Measurements from ENCODE around the gene SIN3B. TPM values are rescaled to one million over a fixed set of nuclear protein-coding genes. Genes with fewer than 3 reads are reported as not detected.

SIN3B gene
- total RNA-seq, 4 donors from 2014 or later, result 75.2 to 152 (median 86.3) TPM

DNA sequence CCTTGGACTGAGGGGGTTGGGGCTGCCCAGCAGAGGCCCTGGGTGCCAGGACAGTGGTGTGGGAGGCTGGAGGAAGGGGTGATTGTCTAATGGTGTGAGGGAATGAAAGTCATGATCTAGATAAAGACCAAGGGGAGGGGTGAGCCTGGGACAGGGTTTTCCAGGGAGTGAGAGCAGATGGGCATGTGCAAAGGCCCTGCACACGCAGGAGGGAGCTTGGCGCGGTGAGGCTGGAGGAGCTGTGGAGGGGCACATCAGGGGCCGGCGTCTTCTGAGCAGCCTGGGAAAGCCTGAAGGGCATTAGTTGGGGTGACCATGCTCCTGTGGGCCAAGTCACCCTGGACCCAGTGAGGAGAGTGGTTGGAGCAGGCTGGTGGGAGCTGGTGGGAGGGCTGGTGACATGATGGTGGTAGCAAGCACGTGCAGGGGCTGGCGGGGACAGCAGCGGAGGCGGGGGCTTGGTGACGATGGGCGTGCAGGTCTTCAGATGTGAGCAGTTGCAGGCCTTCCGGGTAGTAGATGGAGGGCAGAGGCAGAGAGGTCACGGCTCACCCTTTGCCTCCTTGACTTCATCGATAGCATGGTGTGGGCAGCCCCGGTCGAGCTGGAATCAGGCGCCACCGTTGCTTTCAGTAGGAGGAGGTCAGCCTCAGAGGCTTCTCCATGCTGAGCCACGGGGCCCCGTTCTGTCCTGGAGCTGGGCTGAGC is 39.4 kb downstream of the SIN3B start:
- Histone ChIP-seq H3K27ac (no peak overlapping the region), H3K4me1 (peaks cover 0 to 4% (median 0%) of the 10 kb centered on the region in 4 donors), H3K27me3 (no peaks in the 10 kb centered on the region), H3K9me3 (no peaks in the 10 kb centered on the region), H3K4me3 (no peak overlapping the region), H3K36me3 (peaks cover 0 to 100% (median 42%) of the 10 kb centered on the region in 3 donors)
- no peak for DNase-seq (ENCODE audit: low spot score in 2 of 2)
- 90 to 94% methylated on average over 20 of the region's 20 CpGs for WGBS, 2 donors
- TF ChIP-seq, protein P1, sequence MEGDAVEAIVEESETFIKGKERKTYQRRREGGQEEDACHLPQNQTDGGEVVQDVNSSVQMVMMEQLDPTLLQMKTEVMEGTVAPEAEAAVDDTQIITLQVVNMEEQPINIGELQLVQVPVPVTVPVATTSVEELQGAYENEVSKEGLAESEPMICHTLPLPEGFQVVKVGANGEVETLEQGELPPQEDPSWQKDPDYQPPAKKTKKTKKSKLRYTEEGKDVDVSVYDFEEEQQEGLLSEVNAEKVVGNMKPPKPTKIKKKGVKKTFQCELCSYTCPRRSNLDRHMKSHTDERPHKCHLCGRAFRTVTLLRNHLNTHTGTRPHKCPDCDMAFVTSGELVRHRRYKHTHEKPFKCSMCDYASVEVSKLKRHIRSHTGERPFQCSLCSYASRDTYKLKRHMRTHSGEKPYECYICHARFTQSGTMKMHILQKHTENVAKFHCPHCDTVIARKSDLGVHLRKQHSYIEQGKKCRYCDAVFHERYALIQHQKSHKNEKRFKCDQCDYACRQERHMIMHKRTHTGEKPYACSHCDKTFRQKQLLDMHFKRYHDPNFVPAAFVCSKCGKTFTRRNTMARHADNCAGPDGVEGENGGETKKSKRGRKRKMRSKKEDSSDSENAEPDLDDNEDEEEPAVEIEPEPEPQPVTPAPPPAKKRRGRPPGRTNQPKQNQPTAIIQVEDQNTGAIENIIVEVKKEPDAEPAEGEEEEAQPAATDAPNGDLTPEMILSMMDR (IDR thresholded peaks at IDR 0.05), result no peak
- TF ChIP-seq EP300 (IDR thresholded peaks at IDR 0.05) (no peak), POLR2A (IDR thresholded peaks at IDR 0.05) (no peak)

DNA sequence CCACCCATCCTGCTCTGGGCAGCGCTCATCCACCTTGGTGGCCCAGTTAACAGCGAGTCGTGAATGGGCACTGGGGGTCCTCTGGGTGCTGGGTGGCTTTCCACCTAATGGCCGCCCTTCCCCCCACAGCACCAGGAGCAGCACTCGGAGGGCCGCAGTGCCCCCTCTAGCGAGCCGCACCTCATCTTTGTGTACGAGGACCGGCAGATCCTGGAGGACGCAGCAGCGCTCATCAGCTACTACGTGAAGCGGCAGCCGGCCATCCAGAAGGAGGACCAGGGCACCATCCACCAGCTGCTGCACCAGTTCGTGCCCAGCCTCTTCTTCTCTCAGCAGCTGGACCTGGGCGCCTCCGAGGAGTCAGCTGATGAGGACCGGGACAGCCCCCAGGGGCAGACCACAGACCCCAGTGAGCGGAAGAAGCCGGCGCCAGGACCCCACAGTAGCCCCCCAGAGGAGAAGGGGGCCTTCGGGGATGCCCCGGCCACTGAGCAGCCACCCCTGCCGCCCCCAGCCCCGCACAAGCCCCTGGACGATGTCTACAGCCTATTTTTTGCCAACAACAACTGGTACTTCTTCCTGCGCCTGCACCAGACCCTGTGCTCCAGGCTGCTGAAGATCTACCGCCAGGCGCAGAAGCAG is 40.3 kb downstream of the SIN3B start:
- WGBS, 2 donors, result 93 to 95% methylated on average over 24 to 25 of the region's 30 CpGs
- no peak overlapping the region for H3K4me3 ChIP-seq
- H3K27me3 ChIP-seq, result no peaks in the 10 kb centered on the region
- no peak overlapping the region for H3K27ac ChIP-seq
- H3K36me3 ChIP-seq, result peaks cover 0 to 97% (median 42%) of the 10 kb centered on the region in 3 donors
- H3K9me3 ChIP-seq, result no peaks in the 10 kb centered on the region
- peaks cover 0 to 6% (median 0%) of the 10 kb centered on the region in 4 donors for H3K4me1 ChIP-seq
- no peak for DNase-seq (ENCODE audit: low spot score in 2 of 2)
- TF ChIP-seq, protein P1 (IDR thresholded peaks at IDR 0.05), result no peak

DNA sequence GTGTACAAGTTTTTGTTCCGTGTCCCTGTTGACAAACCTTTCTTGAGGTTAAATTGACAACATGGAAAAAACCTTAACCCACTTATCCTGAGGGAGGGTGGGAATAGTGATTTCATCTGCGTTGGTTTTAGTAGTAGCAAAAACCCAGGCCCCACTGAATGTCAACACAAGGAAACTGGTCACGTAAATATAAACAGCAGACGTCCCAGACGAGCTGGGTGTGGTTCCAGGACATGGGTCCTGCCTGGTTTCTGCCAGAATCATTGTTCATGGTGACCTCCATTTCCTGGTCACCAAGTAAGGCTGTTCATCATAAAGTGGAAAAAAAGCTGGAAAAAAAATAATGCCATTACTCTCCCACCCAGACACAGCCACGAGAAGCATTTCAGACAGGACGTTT is 42.7 kb downstream of the SIN3B start:
- no peak overlapping the region for H3K4me3 ChIP-seq
- H3K36me3 ChIP-seq, result peaks cover 0 to 84% (median 40%) of the 10 kb centered on the region in 3 donors
- no peaks in the 10 kb centered on the region for H3K9me3 ChIP-seq
- peak overlapping the region in 2 of 4 donors; percentile 6 to 47 for H3K27ac ChIP-seq
- TF ChIP-seq EP300 (IDR thresholded peaks at IDR 0.05), result peak in 1 of 2 donors; percentile 16
- no peak for TF ChIP-seq POLR2A (IDR thresholded peaks at IDR 0.05)
- DNase-seq (ENCODE audit: low spot score in 2 of 2), result no peak
- H3K27me3 ChIP-seq, result no peaks in the 10 kb centered on the region
- peaks cover 0 to 11% (median 0%) of the 10 kb centered on the region in 4 donors for H3K4me1 ChIP-seq
- 58 to 63% methylated on average over 7 of the region's 7 CpGs for WGBS, 2 donors

DNA sequence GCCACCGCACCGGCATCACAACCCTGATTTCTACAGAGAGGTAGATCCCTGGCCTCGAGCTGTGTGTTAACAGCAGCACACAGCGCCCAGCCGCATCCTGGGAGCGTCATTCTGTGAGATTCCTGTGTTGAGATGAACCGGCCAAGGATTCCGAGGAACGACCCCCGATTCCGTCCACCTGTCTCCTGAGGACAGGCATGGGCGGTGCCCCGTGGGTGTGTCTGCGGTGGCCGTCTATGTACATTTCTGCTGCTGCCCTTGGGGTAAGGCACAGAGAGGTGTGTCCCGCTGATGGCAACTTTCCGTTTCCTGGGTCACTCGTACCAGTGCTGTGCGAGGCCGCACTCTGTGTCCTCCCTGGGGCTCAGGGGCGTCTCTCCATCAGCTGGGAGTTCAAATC is 43.5 kb downstream of the SIN3B start:
- WGBS, 2 donors, result 94% methylated on average over 21 of the region's 21 CpGs
- H3K27ac ChIP-seq, result no peak overlapping the region
- DNase-seq (ENCODE audit: low spot score in 2 of 2), result no peak

DNA sequence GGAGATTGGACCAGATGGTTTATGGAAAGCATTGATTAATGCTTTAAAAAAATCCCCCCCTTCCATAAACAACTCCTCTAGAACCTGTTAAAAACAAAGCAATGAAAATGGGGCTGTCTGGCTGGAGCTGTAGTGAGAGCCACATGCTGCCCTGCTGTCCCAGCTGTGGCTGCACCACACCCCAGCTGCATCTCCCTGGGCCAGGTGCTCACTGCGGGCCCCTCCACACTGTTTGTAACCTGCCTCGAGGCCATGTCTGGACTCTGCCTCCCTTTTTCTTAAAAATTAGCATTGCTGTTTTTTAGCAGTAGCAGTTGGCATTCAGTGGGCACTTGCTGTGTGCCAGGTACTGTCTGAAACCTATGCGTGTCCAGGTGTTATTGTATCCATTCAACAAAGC is 44.4 kb downstream of the SIN3B start:
- TF ChIP-seq, protein P1 (IDR thresholded peaks at IDR 0.05), result no peak
- no peak for TF ChIP-seq POLR2A (IDR thresholded peaks at IDR 0.05)
- Histone ChIP-seq H3K27ac (no peak overlapping the region), H3K4me3 (no peak overlapping the region), H3K9me3 (no peaks in the 10 kb centered on the region), H3K27me3 (no peaks in the 10 kb centered on the region), H3K4me1 (peaks cover 0 to 18% (median 0%) of the 10 kb centered on the region in 4 donors), H3K36me3 (peaks cover 0 to 84% (median 32%) of the 10 kb centered on the region in 3 donors)
- DNase-seq (ENCODE audit: low spot score in 2 of 2), result no peak
- 91 to 98% methylated on average over 3 of the region's 3 CpGs for WGBS, 2 donors

More for the DNA sequence above, 43.5 kb downstream of the SIN3B start:
- peaks cover 0 to 18% (median 0%) of the 10 kb centered on the region in 4 donors for H3K4me1 ChIP-seq
- H3K27me3 ChIP-seq, result no peaks in the 10 kb centered on the region
- H3K36me3 ChIP-seq, result peaks cover 0 to 84% (median 33%) of the 10 kb centered on the region in 3 donors
- no peak overlapping the region for H3K4me3 ChIP-seq
- no peaks in the 10 kb centered on the region for H3K9me3 ChIP-seq
- no peak for TF ChIP-seq POLR2A (IDR thresholded peaks at IDR 0.05)
- TF ChIP-seq EP300 (IDR thresholded peaks at IDR 0.05), result no peak
- TF ChIP-seq, protein P1 (IDR thresholded peaks at IDR 0.05), result no peak
